ENCODE measurements around the gene FES.

DNA sequence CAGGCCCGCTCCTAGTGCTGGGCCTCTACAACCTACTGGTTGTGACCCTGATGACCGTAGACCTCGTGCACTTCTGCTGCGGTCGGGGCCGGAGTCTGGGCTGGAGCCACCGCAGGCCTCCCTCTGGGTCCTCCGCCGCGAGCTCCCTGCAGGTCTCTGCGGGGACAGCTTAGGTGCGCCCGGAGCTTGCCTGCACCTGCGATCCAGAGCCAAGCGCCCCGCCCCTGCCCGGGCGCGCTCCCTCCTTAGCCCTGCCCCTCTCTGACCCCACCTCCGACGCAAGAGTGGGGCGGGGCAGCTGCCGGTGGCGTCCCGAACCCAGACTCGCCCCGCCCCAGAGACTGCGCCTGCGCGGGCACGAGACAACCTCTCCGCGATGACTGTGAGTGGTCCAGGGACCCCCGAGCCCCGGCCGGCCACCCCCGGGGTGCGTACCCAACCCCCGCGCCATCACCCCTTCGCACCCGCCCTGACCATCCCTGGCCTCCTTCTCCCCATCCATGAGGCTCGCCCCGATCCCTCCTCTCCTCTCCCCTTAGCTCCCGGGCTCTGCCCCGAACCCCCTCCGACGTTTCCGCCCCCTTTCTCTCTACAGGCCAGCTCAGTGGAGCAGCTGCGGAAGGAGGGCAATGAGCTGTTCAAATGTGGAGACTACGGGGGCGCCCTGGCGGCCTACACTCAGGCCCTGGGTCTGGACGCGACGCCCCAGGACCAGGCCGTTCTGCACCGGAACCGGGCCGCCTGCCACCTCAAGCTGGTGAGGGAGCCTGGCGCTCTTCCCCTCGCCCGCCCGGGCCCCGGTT, 50.8 kb downstream of the FES start, which contains the start of gene UNC45A:
- TF ChIP-seq, protein P1, sequence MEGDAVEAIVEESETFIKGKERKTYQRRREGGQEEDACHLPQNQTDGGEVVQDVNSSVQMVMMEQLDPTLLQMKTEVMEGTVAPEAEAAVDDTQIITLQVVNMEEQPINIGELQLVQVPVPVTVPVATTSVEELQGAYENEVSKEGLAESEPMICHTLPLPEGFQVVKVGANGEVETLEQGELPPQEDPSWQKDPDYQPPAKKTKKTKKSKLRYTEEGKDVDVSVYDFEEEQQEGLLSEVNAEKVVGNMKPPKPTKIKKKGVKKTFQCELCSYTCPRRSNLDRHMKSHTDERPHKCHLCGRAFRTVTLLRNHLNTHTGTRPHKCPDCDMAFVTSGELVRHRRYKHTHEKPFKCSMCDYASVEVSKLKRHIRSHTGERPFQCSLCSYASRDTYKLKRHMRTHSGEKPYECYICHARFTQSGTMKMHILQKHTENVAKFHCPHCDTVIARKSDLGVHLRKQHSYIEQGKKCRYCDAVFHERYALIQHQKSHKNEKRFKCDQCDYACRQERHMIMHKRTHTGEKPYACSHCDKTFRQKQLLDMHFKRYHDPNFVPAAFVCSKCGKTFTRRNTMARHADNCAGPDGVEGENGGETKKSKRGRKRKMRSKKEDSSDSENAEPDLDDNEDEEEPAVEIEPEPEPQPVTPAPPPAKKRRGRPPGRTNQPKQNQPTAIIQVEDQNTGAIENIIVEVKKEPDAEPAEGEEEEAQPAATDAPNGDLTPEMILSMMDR (conservative IDR thresholded peaks at IDR 0.05 in 1 of 2, IDR thresholded peaks at IDR 0.05 in 1 of 2; ENCODE audit: low read depth in 1 of 2, low read length in 2 of 2), result peak; percentile 3 to 5
- no peak for TF ChIP-seq EZH2 (IDR thresholded peaks at IDR 0.05; ENCODE audit: low read length, missing control alignments)
